IPS-15b (cell line): Measurements from ENCODE around the gene FCSK.

Experiments used
- H3K27me3 ChIP-seq: one replicate; pipeline ENCODE4 v1.6.1; 2013; ENCODE audit warnings: low read length; ENCODE audit not compliant: control insufficient read depth, insufficient read depth
- H3K36me3 ChIP-seq: one replicate; pipeline ENCODE4 v1.6.1; 2013; ENCODE audit warnings: low read length; ENCODE audit not compliant: control insufficient read depth, insufficient read depth
- H3K4me1 ChIP-seq: one replicate; pipeline ENCODE4 v1.6.1; 2013; ENCODE audit warnings: mild to moderate bottlenecking, low read length; ENCODE audit not compliant: control insufficient read depth, insufficient read depth
- H3K4me3 ChIP-seq: one replicate; pipeline ENCODE4 v1.5.1; 2013; ENCODE audit warnings: low read depth, low read length
- H3K9ac ChIP-seq: one replicate; pipeline ENCODE4 v1.6.1; 2013; ENCODE audit warnings: low read depth, mild to moderate bottlenecking, low read length
- H3K9me3 ChIP-seq: one replicate; pipeline ENCODE4 v1.6.1; 2013; ENCODE audit warnings: mild to moderate bottlenecking, low read length; ENCODE audit not compliant: control insufficient read depth, insufficient read depth

The FCSK gene

GRCh38 chr16:70467608-70468007 is 13.2 kb downstream of the FCSK start:
- H3K36me3 ChIP-seq, result no peaks in the 10 kb centered on the region
- H3K9me3 ChIP-seq, result no peaks in the 10 kb centered on the region
- H3K4me3 ChIP-seq, result no peak overlapping the region
- no peaks in the 10 kb centered on the region for H3K4me1 ChIP-seq
- H3K9ac ChIP-seq, result no peak overlapping the region
- H3K27me3 ChIP-seq, result no peaks in the 10 kb centered on the region

- H3K9ac ChIP-seq, result no peak overlapping the region
- no peak overlapping the region for H3K4me3 ChIP-seq
- H3K9me3 ChIP-seq, result no peaks in the 10 kb centered on the region
- H3K27me3 ChIP-seq, result no peaks in the 10 kb centered on the region
- H3K36me3 ChIP-seq, result no peaks in the 10 kb centered on the region
- H3K4me1 ChIP-seq, result no peaks in the 10 kb centered on the region
These were observed 14.6 kb downstream of the FCSK start for GRCh38 chr16:70468776-70469525.

- no peaks in the 10 kb centered on the region for H3K27me3 ChIP-seq
- no peaks in the 10 kb centered on the region for H3K36me3 ChIP-seq
- H3K4me1 ChIP-seq, result no peaks in the 10 kb centered on the region
- H3K9me3 ChIP-seq, result no peaks in the 10 kb centered on the region
- H3K4me3 ChIP-seq, result no peak overlapping the region
- H3K9ac ChIP-seq, result no peak overlapping the region
These were observed 15.9 kb downstream of the FCSK start for GRCh38 chr16:70470141-70470926.

GRCh38 chr16:70470927-70471341 is 16.5 kb downstream of the FCSK start:
- H3K4me3 ChIP-seq, result no peak overlapping the region
- no peaks in the 10 kb centered on the region for H3K27me3 ChIP-seq
- H3K36me3 ChIP-seq, result no peaks in the 10 kb centered on the region
- H3K4me1 ChIP-seq, result no peaks in the 10 kb centered on the region
- no peaks in the 10 kb centered on the region for H3K9me3 ChIP-seq
- H3K9ac ChIP-seq, result no peak overlapping the region

- H3K4me3 ChIP-seq, result no peak overlapping the region
- H3K4me1 ChIP-seq, result no peaks in the 10 kb centered on the region
- H3K9ac ChIP-seq, result no peak overlapping the region
- no peaks in the 10 kb centered on the region for H3K36me3 ChIP-seq
- no peaks in the 10 kb centered on the region for H3K9me3 ChIP-seq
- no peaks in the 10 kb centered on the region for H3K27me3 ChIP-seq
These were observed 18.5 kb downstream of the FCSK start for GRCh38 chr16:70472786-70473433.

- no peak overlapping the region for H3K4me3 ChIP-seq
- H3K36me3 ChIP-seq, result peaks cover 1% of the 10 kb centered on the region
- H3K4me1 ChIP-seq, result no peaks in the 10 kb centered on the region
- H3K9ac ChIP-seq, result no peak overlapping the region
- H3K9me3 ChIP-seq, result no peaks in the 10 kb centered on the region
- H3K27me3 ChIP-seq, result no peaks in the 10 kb centered on the region
These were observed 19.3 kb downstream of the FCSK start for GRCh38 chr16:70473446-70474319.

- peaks cover 8% of the 10 kb centered on the region for H3K36me3 ChIP-seq
- no peak overlapping the region for H3K4me3 ChIP-seq
- no peaks in the 10 kb centered on the region for H3K4me1 ChIP-seq
- H3K27me3 ChIP-seq, result no peaks in the 10 kb centered on the region
- H3K9me3 ChIP-seq, result no peaks in the 10 kb centered on the region
- no peak overlapping the region for H3K9ac ChIP-seq
These were observed 20.1 kb downstream of the FCSK start for GRCh38 chr16:70474320-70475053.

- H3K9me3 ChIP-seq, result no peaks in the 10 kb centered on the region
- H3K4me1 ChIP-seq, result no peaks in the 10 kb centered on the region
- no peaks in the 10 kb centered on the region for H3K27me3 ChIP-seq
- H3K9ac ChIP-seq, result no peak overlapping the region
- H3K36me3 ChIP-seq, result peaks cover 12% of the 10 kb centered on the region
- H3K4me3 ChIP-seq, result no peak overlapping the region
These were observed 20.9 kb downstream of the FCSK start for GRCh38 chr16:70475054-70475871.

GRCh38 chr16:70476272-70477020 is 22.1 kb downstream of the FCSK start:
- H3K27me3 ChIP-seq, result no peaks in the 10 kb centered on the region
- no peak overlapping the region for H3K4me3 ChIP-seq
- peaks cover 23% of the 10 kb centered on the region for H3K36me3 ChIP-seq
- no peaks in the 10 kb centered on the region for H3K4me1 ChIP-seq
- no peaks in the 10 kb centered on the region for H3K9me3 ChIP-seq
- H3K9ac ChIP-seq, result no peak overlapping the region

GRCh38 chr16:70478169-70478568 is 23.8 kb downstream of the FCSK start:
- Histone ChIP-seq H3K9me3 (no peaks in the 10 kb centered on the region), H3K27me3 (no peaks in the 10 kb centered on the region), H3K4me1 (no peaks in the 10 kb centered on the region), H3K4me3 (no peak overlapping the region), H3K9ac (no peak overlapping the region), H3K36me3 (peaks cover 28% of the 10 kb centered on the region)
